OCI-M2 (cell line): ENCODE results near the gene CATSPER2.
"Not testable (repeated sequence)": the region's sequence is repeated elsewhere in the genome, so short reads cannot be mapped to it uniquely, and the experiment has no call there.

Experiments
- DNase-seq: peaks from one replicate; lab custom pipeline; 2025; ENCODE audit not compliant: unreplicated experiment; lab: John Stamatoyannopoulos, UW

Gene CATSPER2

DNA sequence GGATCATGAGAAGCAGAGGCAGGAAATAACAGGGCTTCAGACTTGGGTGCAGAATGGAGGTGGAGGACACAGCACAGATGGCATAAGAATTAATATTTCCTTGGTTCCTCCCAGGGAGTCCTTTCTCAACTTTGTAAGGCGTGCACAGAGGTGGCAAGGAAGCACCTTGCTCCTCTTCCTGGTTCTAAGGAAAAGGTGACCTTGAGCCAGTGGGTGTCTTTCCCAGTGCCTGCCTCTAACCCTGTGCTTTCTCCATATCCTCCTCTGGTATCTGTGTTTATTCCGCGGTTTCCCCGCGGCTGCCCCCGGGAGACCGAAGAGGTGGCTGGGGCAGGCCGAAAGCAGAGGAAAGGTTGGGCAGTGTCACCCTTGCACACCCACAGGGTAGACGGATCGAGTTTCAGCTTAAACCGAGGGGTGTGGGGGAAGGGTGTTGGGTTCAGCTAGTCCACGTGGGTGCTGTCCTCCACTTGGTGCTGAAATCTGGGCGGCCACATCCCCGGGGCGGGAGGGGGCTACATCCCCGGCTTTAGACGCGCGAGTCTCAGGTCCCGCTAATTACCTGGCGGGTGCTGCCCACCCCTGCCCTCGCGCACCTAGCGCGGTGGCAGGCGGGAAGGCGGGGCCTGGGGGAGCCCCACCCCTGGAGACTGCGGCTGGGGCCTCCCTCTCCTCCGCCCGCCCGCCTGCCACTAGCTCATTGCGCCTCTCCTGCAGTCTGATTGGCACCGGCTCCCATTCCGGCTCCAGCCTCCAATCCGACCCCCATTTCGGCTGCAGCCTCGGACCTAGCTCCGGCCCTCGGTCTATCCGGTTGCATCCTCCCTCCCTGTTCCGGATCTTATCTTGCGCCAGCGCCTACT lies 55.1 kb downstream of the CATSPER2 start, which contains the start of gene CKMT1B:
Gene CKMT1B, plus strand, starts transcription at position 700 of the 863 bp plus-strand sequence. CDS start 192 bp downstream, outside the sequence.
- DNase-seq = not testable (repeated sequence)

DNA sequence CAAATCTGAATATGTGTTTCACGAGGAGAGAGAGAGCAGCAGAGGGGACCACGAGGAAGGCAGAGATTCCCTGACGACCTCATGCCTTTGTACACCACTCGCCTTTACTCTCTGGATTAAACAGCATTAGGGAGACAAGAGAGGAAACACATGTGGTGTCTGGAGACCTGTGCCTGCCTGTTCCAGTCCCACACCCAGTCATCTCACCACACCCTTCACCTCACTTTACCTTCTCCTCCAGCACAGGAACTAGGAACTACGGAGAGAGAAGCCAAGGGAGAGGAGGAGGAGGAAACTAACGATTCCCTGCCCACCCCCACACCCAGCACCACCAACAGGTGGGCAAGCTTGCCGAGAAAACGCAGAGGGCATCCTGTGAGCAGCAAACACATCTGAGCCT lies 55.8 kb downstream of the CATSPER2 start:
- not testable (repeated sequence) for DNase-seq

DNA sequence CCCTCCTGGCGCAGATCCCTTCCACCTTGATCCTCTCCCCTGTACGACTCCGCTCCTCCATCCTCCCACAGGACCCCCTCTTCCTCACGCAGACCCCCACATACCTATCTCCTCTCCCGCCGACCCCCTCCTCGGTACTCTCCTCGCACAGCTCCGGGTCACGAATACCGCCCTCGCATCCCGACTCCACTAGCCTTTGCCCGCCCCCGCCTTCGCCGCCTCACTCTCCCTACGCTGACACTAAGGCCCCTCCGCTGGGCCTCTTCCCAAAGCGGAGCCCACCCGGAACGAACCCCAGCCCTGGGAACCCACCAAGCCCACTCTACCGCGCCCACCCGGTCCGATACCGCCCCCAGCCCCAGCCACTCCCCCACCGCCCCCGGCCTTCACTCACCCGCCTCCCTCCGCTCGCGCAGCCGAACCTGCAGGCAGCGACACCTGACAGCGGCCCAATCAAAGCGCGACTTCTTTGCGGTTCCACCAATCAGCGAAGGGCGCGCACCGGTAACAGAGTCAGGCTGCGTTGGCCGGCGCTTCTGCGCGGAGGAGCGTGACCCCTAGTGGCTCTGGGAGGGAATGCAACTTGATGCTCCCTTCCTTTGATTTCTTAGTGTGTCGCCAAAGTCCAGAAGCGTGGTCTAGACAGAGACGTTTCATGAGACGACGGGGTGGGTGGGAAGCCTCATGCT lies 58.7 kb downstream of the CATSPER2 start, which contains the start of gene PPIP5K1:
Gene PPIP5K1, minus strand, starts transcription at position 431 of the 689 bp plus-strand sequence. CDS start 5,704 bp downstream, outside the sequence.
- not testable (repeated sequence) for DNase-seq
